Measurements from ENCODE around the gene EWSR1. TPM values are rescaled to one million over a fixed set of nuclear protein-coding genes. Genes with fewer than 3 reads are reported as not detected.
A peak's percentile ranks its signal among the peaks of the same experiment; 100 is the strongest.
"Not testable (repeated sequence)": the region's sequence is repeated elsewhere in the genome, so short reads cannot be mapped to it uniquely, and the experiment has no call there.

Gene EWSR1
- total RNA-seq = 153 and 156 TPM in 2 replicates

- peak; percentile 97 for DNase-seq
These were observed at the start of gene EWSR1, which contains the start of gene RHBDD3 for GRCh38 chr22:29267858-29268510. TSS of gene EWSR1 (plus strand) at chr22:29268268. CDS start at chr22:29268337, 69 bp downstream. TSS of gene RHBDD3 (minus strand) at chr22:29267981. CDS start at chr22:29265626, 2,355 bp downstream.

- no peak for DNase-seq
These were observed 49.2 kb upstream of the EWSR1 start for GRCh38 chr22:29218758-29219408.

GRCh38 chr22:29219409-29219782 is 48.7 kb upstream of the EWSR1 start:
- not testable (repeated sequence) for DNase-seq

- DNase-seq = no peak
These were observed 48.0 kb upstream of the EWSR1 start for GRCh38 chr22:29219881-29220670.

GRCh38 chr22:29224121-29224858 is 43.8 kb upstream of the EWSR1 start:
- DNase-seq = no peak

- no peak for DNase-seq
These were observed 43.1 kb upstream of the EWSR1 start for GRCh38 chr22:29224859-29225410.

GRCh38 chr22:29225422-29226090 is 42.5 kb upstream of the EWSR1 start:
- peak; percentile 60 for DNase-seq

- DNase-seq = no peak
These were observed 41.6 kb upstream of the EWSR1 start for GRCh38 chr22:29226351-29226981.

GRCh38 chr22:29230972-29231875 is 36.8 kb upstream of the EWSR1 start:
- no peak for DNase-seq

GRCh38 chr22:29231971-29232959 is 35.8 kb upstream of the EWSR1 start:
- peak; percentile 54 for DNase-seq

- DNase-seq = no peak
These were observed 34.7 kb upstream of the EWSR1 start for GRCh38 chr22:29233277-29233877.

- DNase-seq = not testable (repeated sequence)
These were observed 27.6 kb upstream of the EWSR1 start for GRCh38 chr22:29240481-29240880.

- no peak for DNase-seq
These were observed 24.1 kb upstream of the EWSR1 start for GRCh38 chr22:29243874-29244446.

- DNase-seq = no peak
These were observed 23.1 kb upstream of the EWSR1 start for GRCh38 chr22:29244785-29245625.

GRCh38 chr22:29245626-29246385 is 22.3 kb upstream of the EWSR1 start:
- DNase-seq = peak; percentile 81

GRCh38 chr22:29247891-29248290 is 20.2 kb upstream of the EWSR1 start:
- not testable (repeated sequence) for DNase-seq
